ENCODE data around the gene TRIM13. TPM values are rescaled to one million over a fixed set of nuclear protein-coding genes. Genes with fewer than 3 reads are reported as not detected.
A peak's percentile ranks its signal among the peaks of the same experiment; 100 is the strongest.

Gene TRIM13
- total and polyA plus RNA-seq, 2 donors (not counting 1 experiment from before 2014, with no cell fraction given): 28.9 to 45.9 TPM

- Histone ChIP-seq H3K36me3 (replicated peaks in 1 of 2; ENCODE audit: control extremely low read depth in 1 of 2, control insufficient read depth in 1 of 2, extremely low read depth in 1 of 2, insufficient read depth in 2 of 2, low read length in 1 of 2) (peaks cover 7 to 48% of the 10 kb centered on the region in 2 experiments), H3K4me3 (ENCODE audit: control extremely low read depth in 1 of 5, extremely low read depth in 1 of 5, insufficient read depth in 1 of 5, low read depth in 2 of 5, low read length in 4 of 5) (no peak overlapping the region), H3K79me2 (ENCODE audit: control insufficient read depth, insufficient read depth, low read length) (peaks cover 90% of the 10 kb centered on the region), H2AFZ (ENCODE audit: insufficient read depth, low read depth, low read length, poor library complexity, severe bottlenecking) (no peak overlapping the region), H3K4me2 (replicated peaks; ENCODE audit: low read depth, low read length, poor library complexity, severe bottlenecking) (no peak overlapping the region), H3K27ac (ENCODE audit: low read length in 2 of 2) (peak overlapping the region in 1 of 2 donors; percentile 34), H3K9me3 (ENCODE audit: control extremely low read depth in 1 of 3, control insufficient read depth in 2 of 3, insufficient read depth in 1 of 3, low read length in 2 of 3) (no peaks in the 10 kb centered on the region), H3K9ac (ENCODE audit: low read length) (no peak overlapping the region), H4K20me1 (ENCODE audit: control insufficient read depth, insufficient read depth, low read length, poor library complexity, severe bottlenecking) (peaks cover 35% of the 10 kb centered on the region), H3K4me1 (ENCODE audit: control insufficient read depth in 2 of 2, insufficient read depth in 2 of 2, low read length in 2 of 2) (peaks cover 21 to 37% of the 10 kb centered on the region in 2 donors), H3K27me3 (replicated peaks in 1 of 4; ENCODE audit: control extremely low read depth in 1 of 4, control insufficient read depth in 3 of 4, insufficient read depth in 4 of 4, low read length in 3 of 4) (no peaks in the 10 kb centered on the region)
- peaks cover 52% of the 10 kb centered on the region for H3K4me1 Mint-ChIP-seq
- POLR2A ChIA-PET: interaction anchor here (0.7 kb wide), 1 partner anchor 31 kb away, joined by 3 read pairs; no protein-coding TSS in a partner anchor
- CTCF ChIA-PET: interaction anchor here (0.9 to 5.9 kb wide), 2 partner anchors 80 to 784 kb away, joined by 4 to 89 read pairs; no protein-coding TSS in a partner anchor
- no CpG with 5 or more reads among the region's 1 CpG for WGBS (ENCODE audit: insufficient coverage)
- DNase-seq: no peak
- no peak for ATAC-seq (ENCODE audit: low read depth)
- no peaks in the 10 kb centered on the region for H3K27me3 Mint-ChIP-seq
- peak overlapping the region; percentile 15 for H3K27ac Mint-ChIP-seq
- no peaks in the 10 kb centered on the region for H3K9me3 Mint-ChIP-seq (ENCODE audit: insufficient read depth)
- intact Hi-C loops (cut with micrococcal nuclease): loop anchor here (2.0 kb wide), 1 partner anchor 14 kb away; the partner anchor contains the start of gene KCNRG
- no peak overlapping the region for H3K4me3 Mint-ChIP-seq
- TF ChIP-seq EZH2 (IDR thresholded peaks at IDR 0.05; ENCODE audit: borderline replicate concordance, insufficient read depth, low read depth, low read length, poor library complexity, severe bottlenecking): no peak
- TF ChIP-seq, protein P1, sequence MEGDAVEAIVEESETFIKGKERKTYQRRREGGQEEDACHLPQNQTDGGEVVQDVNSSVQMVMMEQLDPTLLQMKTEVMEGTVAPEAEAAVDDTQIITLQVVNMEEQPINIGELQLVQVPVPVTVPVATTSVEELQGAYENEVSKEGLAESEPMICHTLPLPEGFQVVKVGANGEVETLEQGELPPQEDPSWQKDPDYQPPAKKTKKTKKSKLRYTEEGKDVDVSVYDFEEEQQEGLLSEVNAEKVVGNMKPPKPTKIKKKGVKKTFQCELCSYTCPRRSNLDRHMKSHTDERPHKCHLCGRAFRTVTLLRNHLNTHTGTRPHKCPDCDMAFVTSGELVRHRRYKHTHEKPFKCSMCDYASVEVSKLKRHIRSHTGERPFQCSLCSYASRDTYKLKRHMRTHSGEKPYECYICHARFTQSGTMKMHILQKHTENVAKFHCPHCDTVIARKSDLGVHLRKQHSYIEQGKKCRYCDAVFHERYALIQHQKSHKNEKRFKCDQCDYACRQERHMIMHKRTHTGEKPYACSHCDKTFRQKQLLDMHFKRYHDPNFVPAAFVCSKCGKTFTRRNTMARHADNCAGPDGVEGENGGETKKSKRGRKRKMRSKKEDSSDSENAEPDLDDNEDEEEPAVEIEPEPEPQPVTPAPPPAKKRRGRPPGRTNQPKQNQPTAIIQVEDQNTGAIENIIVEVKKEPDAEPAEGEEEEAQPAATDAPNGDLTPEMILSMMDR (IDR thresholded peaks at IDR 0.05): no peak
Measured at GRCh38 chr13:50001287-50001686, 4.4 kb downstream of the TRIM13 start.

- ChIA-PET CTCF (interaction anchor here (1.6 kb wide), 1 partner anchor 9 kb away, joined by 4 read pairs; no protein-coding TSS in a partner anchor), POLR2A (interaction anchor here (0.7 kb wide), 1 partner anchor 809 kb away, joined by 4 read pairs; no protein-coding TSS in a partner anchor)
- WGBS (ENCODE audit: insufficient coverage): 95% methylated on average over 3 of the region's 7 CpGs
- Histone ChIP-seq H3K9ac (ENCODE audit: low read length) (no peak overlapping the region), H3K36me3 (replicated peaks in 1 of 2; ENCODE audit: control extremely low read depth in 1 of 2, control insufficient read depth in 1 of 2, extremely low read depth in 1 of 2, insufficient read depth in 2 of 2, low read length in 1 of 2) (peaks cover 12 to 34% of the 10 kb centered on the region in 2 experiments), H3K27ac (ENCODE audit: low read length in 2 of 2) (peak overlapping the region in 1 of 2 donors; percentile 4), H3K4me3 (ENCODE audit: control extremely low read depth in 1 of 5, extremely low read depth in 1 of 5, insufficient read depth in 1 of 5, low read depth in 2 of 5, low read length in 4 of 5) (no peak overlapping the region), H2AFZ (ENCODE audit: insufficient read depth, low read depth, low read length, poor library complexity, severe bottlenecking) (no peak overlapping the region), H3K79me2 (ENCODE audit: control insufficient read depth, insufficient read depth, low read length) (peaks cover 72% of the 10 kb centered on the region), H3K27me3 (replicated peaks in 1 of 4; ENCODE audit: control extremely low read depth in 1 of 4, control insufficient read depth in 3 of 4, insufficient read depth in 4 of 4, low read length in 3 of 4) (no peaks in the 10 kb centered on the region), H3K9me3 (ENCODE audit: control extremely low read depth in 1 of 3, control insufficient read depth in 2 of 3, insufficient read depth in 1 of 3, low read length in 2 of 3) (peaks cover 0 to 6% (median 0%) of the 10 kb centered on the region in 3 donors), H4K20me1 (ENCODE audit: control insufficient read depth, insufficient read depth, low read length, poor library complexity, severe bottlenecking) (peaks cover 42% of the 10 kb centered on the region), H3K4me2 (replicated peaks; ENCODE audit: low read depth, low read length, poor library complexity, severe bottlenecking) (no peak overlapping the region), H3K4me1 (ENCODE audit: control insufficient read depth in 2 of 2, insufficient read depth in 2 of 2, low read length in 2 of 2) (peaks cover 0 to 4% of the 10 kb centered on the region in 2 donors)
- Mint-ChIP-seq H3K27ac (peak overlapping the region; percentile 43), H3K27me3 (no peaks in the 10 kb centered on the region), H3K4me1 (peaks cover 29% of the 10 kb centered on the region), H3K9me3 (ENCODE audit: insufficient read depth) (no peaks in the 10 kb centered on the region), H3K4me3 (no peak overlapping the region)
- TF ChIP-seq, protein P1 (IDR thresholded peaks at IDR 0.05): no peak
- TF ChIP-seq EZH2 (IDR thresholded peaks at IDR 0.05; ENCODE audit: borderline replicate concordance, insufficient read depth, low read depth, low read length, poor library complexity, severe bottlenecking): no peak
- intact Hi-C loops (cut with micrococcal nuclease): no loop called here
- ATAC-seq (ENCODE audit: low read depth) (no peak), DNase-seq (no peak)
Measured at GRCh38 chr13:50006426-50007135, 9.7 kb downstream of the TRIM13 start.
